Epithelial cell of esophagus (primary cell): ENCODE data around the gene COPS8.

Source experiments
- DNase-seq: peaks from one replicate; pipeline ENCODE4 v3.0.0; 2010; ENCODE audit warnings: low read depth
- H3K4me3 ChIP-seq: 2 replicates; pipeline ENCODE4 v1.5.1; 2011; ENCODE audit warnings: mild to moderate bottlenecking, low read length, control low read depth
- TF ChIP-seq, protein P1 (sequence below): IDR thresholded peaks from 2 replicates; pipeline ENCODE4 v1.5.1; 2011; ENCODE audit warnings: low read depth, mild to moderate bottlenecking, low read length, control low read depth, inconsistent platforms; ENCODE audit not compliant: insufficient read depth; ENCODE audit errors: missing control alignments

The COPS8 gene

DNA sequence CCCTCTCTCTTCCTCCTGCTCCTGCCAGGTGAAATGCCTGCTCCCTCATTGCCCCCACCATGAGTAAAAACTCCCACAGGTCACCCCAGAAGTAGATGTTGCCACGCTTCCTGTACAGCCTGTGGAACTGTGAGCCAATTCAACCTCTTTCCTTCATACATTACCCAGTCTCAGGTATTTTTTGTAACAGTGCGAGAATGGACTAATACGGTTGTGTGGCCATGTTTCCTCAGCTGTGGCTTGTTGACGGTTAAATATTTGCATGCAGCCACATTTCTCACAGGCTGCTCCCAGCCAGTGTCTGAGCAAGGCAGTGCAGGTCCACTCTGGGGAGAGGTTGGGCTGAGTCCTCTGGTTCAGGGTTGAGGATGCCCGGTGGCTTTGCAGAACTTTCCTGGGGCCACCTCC is 27.8 kb upstream of the COPS8 start:
- no peak overlapping the region for H3K4me3 ChIP-seq
- TF ChIP-seq, protein P1, sequence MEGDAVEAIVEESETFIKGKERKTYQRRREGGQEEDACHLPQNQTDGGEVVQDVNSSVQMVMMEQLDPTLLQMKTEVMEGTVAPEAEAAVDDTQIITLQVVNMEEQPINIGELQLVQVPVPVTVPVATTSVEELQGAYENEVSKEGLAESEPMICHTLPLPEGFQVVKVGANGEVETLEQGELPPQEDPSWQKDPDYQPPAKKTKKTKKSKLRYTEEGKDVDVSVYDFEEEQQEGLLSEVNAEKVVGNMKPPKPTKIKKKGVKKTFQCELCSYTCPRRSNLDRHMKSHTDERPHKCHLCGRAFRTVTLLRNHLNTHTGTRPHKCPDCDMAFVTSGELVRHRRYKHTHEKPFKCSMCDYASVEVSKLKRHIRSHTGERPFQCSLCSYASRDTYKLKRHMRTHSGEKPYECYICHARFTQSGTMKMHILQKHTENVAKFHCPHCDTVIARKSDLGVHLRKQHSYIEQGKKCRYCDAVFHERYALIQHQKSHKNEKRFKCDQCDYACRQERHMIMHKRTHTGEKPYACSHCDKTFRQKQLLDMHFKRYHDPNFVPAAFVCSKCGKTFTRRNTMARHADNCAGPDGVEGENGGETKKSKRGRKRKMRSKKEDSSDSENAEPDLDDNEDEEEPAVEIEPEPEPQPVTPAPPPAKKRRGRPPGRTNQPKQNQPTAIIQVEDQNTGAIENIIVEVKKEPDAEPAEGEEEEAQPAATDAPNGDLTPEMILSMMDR: no peak
- no peak for DNase-seq

DNA sequence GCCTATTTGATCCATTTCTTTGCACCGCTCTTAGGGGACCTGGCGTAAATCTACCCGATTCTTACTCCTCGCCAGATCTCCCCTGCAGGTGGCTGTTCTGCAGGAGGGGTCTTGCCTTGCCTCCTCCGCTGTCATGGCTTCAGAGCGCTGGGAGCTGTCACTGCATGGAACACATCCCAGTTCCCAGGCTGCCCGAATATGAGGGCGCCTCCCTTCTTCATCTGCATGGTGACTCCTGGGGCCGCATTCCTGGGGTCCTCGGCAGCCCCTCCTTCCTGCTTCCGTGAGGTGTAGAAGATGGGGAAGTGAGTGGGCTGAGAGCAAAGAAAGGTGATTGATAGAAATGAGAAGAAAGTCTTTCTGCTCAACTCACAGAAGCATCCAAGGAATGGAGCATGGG is 27.3 kb upstream of the COPS8 start:
- TF ChIP-seq, protein P1: no peak
- H3K4me3 ChIP-seq: no peak overlapping the region
- DNase-seq: no peak

DNA sequence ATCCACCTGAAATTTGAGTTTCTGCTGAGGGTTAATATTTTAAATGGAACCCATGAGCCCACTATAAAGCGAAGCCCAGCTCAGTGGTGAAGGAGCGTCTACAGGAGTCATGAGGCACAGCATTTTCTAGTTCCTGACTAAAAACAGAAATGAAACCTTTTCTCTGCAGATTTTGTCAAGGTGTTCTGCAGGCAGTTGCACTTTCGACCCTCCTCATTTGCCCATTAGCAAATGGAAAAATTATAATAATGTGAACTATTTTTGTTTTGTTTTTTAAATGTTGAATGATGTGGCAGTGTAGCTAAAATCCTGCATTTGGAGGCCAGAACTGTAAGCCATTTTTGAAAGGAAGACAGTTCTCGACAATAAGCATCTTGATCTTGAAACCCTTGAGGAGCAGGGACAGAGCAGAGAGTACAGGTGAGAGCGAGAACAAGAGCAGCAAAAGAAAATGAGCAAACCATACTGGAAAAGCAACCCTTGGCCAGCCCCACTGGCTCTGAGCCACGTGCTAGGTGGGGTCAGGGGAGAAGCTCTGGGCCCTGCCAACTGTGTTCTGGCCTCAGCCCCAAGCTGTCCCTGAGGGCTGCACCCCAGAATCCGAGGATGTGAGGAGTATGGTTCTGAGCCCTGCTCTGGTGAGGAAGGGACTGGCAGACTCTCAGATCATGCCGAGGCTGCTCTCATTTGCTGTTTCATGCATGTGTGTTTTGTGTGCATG is 26.4 kb upstream of the COPS8 start:
- no peak overlapping the region for H3K4me3 ChIP-seq
- DNase-seq: no peak
- TF ChIP-seq, protein P1: no peak

DNA sequence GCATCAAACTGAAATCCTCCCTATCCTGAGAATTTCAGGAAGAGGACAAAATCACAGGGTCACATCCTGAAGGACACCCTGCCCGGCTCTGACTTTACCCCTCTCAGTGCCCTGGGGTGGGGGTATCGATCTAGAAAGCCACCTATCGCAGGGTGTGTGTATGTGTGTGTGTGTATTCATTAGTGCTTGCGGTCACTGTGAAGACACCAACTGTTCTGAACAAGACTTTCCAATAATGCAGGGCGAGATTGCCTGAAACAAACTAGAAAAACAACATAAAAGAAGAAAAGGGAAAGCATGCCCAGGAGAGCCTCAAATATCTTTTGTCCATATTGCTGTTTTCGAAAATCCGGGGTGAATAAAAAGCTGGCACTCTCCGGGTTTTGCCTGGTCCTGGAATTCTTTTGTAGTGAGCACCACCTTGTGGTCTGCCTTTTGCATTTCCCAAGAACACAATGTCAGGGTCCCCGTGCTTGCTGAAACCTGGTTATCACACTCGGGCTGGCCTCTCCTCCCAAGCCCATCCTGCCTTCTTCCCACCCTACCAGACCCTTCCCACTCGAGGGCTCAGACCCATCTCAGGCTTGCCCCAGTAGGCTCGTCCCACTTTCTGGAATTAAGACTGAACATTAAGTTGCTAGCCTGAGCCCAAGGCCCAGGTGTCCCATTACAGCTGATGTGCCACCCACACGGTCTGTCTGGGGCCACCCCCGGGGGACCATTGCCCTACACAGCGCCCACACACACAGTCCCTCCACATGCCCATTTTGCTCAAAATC is 25.0 kb upstream of the COPS8 start:
- TF ChIP-seq, protein P1: peak; percentile 72
- peak; percentile 74 for DNase-seq
- no peak overlapping the region for H3K4me3 ChIP-seq

DNA sequence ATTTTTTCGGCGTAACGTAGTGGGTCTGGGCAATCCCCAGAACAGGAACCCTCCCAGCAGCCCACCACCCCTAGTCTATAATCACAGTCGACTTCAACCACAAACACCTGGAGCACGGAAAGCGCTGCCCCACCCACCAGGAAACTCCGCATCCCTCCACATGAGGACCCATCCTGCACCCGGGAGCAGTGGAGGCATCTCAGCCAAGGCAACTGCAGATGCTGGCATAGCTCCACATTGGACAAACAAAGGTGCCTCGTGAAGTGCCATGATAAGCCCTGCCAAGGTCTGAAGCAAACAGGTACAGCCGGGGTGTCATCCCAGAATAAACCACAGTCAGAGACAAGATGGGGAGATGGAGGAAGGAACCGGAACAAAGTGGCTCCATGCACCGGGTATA is 24.3 kb upstream of the COPS8 start:
- TF ChIP-seq, protein P1: no peak
- DNase-seq: no peak
- no peak overlapping the region for H3K4me3 ChIP-seq

DNA sequence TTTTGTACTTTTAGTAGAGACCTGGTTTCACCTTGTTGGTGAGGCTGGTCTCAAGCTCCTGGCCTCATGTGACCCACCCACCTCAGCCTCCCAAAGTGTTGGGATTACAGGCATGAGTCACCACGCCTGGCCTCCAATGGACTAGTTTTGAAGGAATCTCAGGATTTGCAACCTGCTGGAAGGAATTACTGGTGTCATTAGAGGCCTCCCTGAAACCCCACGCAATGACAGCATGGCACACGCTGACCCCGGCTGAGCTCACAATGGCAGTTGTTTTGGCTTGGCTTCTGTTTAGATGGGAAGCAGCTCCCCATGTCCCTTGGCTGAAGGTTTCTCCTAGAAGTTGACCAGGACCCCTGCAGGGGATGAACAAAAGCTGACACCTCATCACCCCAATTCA is 23.1 kb upstream of the COPS8 start:
- no peak for DNase-seq
- TF ChIP-seq, protein P1: no peak

More for the DNA sequence above, 23.1 kb upstream of the COPS8 start:
- no peak overlapping the region for H3K4me3 ChIP-seq
